Activated CD4-positive, alpha-beta T cell treated with anti-CD3 and anti-CD28 coated beads, Interleukin-2, amount 50 U/mL, for 1 hour (primary cell): Measurements from ENCODE around the gene RNF113B.

Experiments
- DNase-seq: peaks from one replicate; pipeline ENCODE4 v3.0.0-alpha.2; 2020

RNF113B gene

DNA sequence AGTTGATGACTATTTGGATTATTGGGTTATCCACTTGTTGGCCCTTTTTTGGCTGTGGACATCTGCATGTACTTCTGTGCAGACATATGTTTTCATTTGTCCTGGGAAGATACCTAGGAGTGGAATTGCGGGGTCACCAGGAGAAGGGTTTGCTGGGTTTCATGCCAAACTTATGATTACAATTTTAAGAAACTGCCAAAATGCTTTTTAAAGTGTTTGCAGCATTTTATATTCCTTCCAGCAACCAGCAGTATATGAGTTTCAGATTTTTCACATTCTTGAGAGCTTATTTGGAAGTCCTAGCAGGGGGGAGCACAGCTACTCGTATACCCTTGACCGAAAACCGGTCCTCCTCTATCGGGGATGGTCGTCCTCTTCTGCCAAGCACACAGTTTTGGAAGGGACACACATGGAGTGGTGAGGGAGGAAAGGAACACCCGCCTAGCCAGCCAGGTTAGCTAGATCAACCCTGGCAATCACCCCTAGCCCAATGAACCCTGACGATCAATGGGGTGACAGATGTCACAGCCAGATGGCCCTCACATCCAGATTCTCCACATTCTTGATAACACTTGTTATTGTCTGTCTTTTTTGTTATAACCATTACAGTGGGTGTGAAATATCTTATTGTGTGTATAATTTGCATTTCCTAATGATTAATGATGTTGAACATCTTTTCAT, 26.7 kb upstream of the RNF113B start:
- no peak for DNase-seq

DNA sequence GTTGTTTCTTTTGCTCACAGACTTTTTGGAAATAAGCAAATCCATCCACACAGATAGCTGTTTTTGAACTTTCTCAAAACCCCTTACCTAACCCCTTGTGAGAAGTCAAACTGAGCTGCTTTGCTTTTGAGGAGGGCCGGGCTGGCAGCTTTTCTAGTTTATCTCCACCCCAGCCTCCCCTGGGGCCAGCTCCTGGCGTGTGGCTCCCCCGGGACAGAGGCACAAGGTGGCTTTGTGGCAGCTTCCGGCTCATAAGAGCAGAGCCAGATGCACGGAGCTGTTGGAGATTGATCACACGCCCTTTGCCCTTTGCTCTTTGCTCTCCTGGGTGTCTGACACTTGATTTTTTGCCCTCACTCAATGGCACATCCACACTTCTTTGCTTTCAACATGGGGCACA, 24.9 kb upstream of the RNF113B start:
- no peak for DNase-seq

DNA sequence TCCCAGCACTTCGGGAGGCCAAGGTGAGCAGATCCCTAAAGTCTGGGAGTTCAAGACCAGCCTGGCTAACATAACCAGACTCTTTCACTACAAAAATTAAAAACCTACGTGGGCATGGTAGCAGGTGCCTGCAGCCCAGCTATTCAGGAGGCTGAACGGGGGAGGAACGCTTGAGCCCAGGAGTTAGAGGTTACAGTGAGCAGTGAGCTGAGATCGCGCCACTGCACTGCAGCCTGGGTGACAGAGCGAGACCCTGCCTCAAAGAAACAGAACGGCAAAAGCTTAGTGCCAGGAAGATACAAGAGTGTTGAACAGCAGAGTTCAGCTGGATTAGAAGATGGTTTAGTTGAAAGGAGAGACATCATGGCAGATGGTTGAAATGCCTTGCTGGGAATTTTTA, 24.1 kb upstream of the RNF113B start:
- no peak for DNase-seq

DNA sequence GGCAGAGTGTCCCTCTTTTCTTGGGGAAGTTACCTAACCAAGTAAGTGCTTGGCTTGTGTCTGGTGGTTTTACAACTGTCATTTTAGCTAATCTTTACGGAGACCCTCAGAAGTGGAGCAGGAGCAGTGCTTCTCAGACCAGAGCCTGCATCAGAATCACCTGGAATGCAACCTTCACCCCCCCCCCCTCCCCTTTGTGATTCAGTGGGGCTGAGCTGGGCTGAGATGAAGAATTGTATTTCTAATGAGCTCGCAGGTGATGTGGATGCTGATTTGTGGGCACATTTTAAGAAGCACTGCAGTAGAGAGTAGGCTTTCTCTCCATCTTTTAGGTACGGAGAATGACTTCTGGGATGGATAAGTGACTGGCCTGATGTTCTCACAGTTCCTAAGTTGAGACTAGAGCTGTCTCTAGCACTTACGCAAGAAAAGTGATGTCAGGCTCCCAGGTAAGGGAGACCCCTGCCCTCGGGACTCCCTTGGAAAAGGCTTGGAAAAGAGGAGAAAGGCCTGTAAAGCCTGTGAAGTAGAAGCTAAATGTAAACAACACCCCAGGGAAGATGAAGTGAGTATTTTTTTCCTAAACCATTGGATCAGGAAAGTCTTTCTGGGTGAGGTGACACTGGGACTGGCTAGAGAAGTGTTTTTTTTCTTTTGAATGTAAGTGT, 23.3 kb upstream of the RNF113B start:
- no peak for DNase-seq

DNA sequence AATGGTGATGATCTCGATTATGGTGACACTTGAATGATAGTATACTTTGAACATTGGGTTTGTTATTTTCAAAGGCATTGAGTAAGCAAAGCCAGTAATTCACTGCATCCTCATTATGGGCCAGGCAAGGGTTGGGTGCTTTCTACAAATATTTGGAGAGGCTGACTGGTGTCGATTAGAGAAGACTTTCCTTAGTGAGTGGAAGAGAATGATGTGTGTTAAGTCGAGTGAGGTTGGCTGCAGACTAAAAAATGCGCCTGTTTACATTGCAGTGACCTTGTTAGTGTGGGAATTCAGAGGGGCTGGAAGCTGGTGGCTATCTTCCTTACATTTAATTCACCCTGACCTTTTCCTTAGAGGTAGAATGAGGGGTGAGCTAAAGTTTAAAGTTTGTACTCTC, 22.4 kb upstream of the RNF113B start:
- DNase-seq: no peak

DNA sequence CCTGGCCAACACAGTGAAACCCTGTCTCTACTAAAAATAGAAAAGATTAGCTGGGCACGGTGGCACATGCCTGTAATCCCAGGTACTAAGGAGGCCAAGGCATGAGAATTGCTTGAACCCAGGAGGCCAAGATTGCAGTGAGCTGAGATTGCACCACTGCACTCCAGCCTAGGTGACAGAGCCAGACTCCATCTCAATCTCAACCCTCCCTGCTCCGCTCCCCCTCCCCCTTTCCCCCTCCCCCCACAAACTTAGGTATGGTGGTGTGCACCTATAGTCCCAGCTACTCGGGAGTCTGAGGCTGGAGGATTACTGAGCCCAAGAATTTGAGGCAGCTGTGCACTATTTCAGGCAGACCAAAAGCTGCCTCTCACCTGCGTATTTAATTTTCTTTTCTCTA, 21.6 kb upstream of the RNF113B start:
- DNase-seq: no peak

DNA sequence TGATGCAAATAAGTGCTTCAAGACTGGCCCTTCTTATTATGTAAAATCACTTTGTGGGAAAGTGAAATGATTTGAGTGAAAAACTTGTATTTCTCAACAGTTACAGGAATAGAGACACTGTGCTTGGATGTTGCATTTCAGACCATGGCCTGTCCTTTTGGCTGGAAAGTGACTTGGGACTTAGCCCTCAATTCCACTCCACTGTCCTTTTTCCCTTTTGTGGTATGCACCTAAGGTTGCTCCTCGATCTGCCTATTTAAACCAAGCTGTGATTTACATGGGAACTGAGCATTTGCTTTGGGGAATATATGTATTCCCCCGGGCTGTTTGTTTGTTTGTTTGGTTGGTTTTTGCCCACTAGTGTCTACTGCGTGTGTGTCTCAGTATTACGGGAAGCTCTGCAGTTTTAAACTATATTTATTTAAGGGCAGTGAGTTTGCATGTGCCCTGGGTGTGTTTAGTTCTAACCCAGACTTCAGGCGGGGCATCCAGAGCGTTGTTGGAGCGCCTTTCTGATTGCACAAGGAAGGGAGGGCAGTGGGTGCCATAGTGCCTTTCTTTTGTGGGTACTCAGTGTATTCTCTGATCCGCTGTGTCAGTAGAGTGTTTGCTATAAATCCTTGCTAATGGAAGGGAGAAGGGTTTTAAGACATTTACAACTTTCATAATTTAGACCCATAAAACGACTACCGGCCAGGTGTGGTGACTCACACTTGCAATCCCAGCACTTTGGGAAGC, 18.2 kb upstream of the RNF113B start:
- no peak for DNase-seq

DNA sequence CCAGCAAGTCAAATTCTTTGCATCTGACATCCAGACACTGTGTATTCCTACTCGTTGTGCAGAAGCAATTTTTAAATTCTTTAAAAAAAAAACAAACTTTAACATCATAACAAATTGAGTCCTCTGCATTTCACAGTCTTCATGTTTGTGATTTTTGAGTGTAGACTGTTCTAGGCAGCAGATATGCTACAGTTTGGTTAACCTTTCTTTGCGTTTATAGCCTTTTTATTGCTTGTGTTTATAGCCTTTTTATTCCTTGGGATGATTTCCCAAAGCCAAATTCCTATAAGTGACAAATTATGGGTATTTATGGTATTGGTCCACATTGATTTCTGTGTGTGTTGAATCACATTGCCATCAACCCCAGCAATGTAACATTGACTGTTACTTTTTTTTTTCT, 14.9 kb upstream of the RNF113B start:
- DNase-seq: no peak

DNA sequence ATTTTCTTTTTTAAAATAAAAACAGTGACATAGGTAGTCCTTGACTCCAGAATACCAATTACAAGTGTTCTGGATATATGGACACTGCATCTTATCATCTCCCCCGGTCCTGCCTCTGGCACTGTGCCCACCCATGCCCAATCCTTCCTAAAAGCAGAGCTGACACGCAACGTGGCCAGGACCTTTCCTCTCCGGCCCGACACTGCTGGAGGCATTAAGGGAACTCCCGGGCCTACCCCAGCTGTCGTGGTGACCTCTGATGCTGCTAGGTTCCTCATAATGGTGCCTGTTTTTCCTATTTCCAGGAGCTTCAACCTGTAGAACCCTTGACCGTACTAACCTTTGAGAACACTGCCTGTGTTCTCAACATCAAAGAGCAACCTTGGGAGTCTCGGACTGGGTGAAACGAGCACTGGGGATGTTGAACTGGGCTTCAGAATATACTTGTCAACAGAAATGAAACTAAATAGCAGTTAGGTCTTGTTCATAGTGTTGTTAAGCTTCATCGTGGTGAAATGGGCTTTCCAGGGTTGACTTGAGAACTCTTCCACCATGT, 13.9 kb upstream of the RNF113B start:
- no peak for DNase-seq

DNA sequence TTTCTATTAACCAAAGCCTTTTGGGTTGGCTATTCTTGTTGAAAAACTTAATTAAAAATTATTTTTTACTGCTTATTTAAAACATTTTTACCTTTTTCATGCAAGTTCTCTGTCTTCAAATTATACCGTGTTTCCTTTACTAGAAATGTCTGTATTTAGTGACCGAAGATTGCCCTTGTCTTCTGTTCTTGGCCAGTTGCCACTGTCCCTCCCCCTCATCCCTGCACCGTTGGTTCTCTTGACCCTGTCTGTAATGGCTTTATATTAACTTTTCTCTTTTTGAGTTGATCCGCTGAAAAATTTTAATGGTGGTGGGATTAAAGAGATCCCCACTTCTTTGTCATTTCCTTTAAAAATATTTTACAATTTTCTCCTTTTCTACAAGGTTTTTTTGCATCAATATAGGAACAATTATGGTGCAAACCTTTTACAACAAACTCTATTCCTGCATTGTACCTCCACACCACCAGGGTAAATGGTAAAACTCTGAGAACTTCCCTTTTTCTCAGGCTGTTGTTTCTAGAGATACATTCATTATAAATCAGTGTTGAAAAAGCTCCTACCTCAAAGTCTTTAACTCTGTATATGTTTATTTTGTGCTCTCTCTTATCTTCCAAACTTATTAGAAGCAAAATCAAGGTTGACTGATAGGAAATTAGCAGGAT, 12.9 kb upstream of the RNF113B start:
- DNase-seq: no peak

DNA sequence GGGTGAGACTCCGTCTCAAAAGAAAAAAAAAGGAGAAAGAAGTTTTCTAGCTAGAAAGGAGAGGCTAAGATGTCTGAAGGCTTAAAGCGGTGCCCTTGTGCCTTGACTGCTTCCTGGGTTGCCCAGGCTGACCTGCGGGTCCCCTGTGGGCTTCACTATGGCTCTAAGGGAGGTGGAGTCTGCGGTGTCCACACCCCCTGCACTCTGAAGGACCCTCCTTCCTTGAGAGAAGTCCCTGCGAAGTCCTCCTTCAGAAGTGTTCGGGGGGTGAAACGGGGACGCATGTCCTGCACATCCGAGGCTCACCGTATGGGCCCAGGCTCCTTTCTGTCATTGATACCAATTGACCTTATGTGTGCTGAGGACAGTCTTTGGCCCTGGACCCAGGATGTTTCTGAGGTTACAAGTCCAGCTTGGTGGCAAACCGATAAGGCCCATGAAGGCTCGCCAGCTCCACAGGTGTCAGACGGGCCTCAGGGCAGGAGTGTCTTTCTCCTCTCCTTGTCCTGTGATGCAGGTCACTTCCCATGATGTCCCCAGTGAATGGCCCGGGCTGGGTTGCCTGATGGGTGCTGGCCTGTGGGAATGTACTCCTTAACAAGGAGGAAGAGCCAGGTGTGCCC, 11.6 kb upstream of the RNF113B start:
- no peak for DNase-seq

DNA sequence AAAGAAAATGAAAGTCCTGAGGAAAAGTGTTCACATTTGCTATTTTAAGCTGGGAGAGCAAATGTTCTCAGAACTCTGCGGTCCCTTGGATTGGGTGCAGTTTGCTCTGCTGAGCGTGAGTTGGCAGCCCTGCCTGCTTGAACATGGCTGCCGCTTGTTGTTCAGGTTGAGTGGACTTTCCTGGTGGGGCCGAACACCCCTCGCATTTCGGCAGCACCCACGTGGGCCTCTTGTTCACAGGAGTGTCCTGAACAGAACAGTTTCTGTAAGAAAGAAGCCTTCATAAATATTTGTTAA, 10.8 kb upstream of the RNF113B start:
- no peak for DNase-seq

DNA sequence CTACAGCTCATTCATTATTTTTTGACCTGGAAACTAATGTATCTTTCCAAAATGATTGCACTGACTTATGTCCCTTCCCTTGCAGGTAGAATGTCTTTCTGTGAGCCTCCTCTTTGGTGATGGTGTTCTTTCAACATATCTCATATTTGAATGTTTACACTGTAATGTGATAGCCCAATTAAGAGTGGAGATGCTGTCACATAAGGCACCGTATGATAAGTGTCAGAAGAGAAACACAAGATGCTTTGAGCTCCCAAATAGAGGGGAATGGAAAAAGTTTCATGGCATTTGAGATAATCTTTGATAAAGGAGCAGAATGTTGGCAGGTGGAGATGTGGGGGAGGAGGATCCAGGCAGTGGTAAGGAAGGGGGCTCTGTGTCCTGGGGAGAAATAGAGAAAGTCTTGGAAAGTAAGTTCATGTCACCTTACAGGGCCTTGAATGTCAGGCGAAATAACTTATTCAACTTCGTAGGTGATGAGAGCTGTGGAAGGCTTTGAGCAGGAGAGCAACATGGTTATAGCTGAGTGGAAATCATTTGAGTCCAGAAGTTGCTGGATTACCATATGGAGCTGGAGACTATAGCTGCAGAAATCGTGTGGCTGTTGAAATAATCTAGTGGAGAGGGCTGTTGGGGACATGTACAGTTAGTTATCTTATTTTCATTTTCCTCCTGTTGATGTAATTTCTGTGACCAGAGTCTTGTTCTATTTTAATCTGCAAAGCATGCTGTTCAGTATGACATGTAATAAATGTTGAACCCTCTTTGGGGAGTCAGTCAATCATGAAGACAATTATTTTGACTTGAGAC, 10.3 kb upstream of the RNF113B start:
- DNase-seq: no peak

DNA sequence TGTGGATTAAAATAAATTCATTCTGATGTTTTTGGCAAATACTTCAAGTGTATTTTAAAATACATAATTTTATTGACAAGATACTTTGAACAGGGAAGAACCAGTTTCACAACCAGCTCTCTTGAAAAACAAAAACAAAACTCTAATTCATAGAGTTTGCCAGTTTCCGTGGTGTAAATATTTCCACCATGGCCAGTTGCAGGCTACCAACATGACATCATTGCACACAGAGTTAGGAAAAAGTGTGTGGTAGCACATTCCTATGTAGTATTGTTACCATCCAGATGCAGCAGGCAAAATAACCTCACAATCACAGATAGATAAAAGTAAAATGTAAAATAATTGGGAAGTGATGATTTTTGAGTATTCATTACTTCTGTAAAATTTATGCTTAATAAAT, 7.7 kb upstream of the RNF113B start:
- no peak for DNase-seq

DNA sequence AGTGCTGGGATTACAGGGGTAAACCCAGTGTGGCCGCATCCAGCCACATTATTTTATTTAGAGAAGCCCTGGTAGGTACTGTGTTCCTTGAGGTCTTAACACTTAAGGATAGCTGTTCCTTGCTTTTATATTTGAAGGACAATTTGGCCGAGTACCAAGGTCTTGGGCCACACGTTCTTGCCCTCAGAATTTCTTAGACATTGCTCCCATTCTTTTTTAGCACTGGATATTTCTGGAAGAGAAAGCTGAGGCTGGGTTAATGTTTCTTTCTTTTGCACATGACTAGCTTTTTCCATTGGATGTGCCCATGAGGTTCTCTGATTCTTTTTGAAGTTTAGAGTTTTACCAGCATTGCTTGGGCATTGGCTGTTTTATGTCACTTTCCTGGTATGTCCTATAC, 5.5 kb upstream of the RNF113B start:
- DNase-seq: no peak

DNA sequence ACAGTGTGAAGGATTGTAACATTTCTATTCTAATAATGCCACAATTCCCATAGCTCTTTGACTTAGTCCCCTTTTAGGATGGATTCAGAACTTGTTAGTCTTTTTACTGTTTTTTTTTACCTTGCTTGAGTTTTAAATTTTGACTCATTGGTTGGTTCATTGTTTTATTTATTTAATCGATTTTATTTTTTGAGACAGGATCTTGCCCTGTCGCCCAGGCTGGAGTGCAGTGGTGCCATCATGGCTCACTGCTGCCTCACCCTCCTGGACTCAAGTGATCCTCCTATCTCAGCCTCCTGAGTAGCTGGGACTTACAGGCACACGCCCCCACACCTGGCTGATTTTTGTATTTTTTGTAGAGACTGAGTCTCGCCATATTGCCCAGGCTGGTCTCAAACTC, 5.1 kb upstream of the RNF113B start:
- DNase-seq: no peak

DNA sequence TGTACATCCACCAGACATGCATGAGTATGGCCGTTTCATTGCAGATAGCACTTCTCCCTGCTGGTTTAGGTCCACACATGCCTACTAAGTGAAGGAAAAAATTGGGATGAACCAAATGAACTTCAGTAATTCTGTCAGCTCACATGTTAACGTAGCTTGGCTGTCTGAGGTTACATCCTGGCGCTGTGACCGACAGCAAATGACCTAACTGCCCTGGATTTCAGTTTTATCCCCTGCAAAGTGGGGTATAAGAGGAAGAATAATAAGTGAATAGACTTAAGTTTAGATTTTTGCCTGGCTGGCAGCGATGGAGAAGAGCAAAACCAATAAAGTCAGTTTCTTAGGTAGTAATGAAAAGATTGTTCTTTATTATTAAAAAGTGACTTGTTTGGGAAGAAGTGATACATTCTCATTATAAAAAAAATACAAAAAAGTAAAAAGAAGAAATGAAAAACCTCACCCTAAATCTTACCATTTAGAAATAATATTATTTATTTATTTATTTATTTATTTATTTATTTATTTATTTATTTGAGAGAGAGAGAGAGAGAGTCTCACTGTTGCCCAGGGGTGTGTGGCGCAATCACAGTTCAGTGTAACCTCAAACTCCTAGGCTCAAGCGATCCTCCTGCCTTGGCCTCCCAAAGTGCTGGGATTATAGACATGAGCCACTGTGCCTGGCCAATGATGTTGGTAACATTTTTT, 4.2 kb upstream of the RNF113B start:
- DNase-seq: no peak

DNA sequence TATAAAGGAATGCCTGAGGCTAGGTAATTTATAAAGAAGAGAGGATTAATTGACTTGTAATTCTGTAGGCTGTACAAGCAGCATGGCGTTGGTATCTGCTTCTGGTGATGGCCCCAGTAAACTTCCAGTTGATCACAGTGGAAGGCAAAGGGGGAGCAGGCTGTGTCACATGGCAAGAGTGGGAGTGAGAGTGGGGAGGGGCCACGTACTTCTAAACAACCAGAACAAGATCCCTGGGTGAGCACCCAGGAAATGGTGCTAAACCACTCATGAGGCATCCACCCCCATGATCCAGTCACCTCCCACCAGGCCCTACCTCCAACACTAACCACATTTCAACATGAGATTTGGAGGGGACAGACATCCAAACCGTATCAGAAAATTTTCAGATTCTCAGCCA, 3.0 kb upstream of the RNF113B start:
- no peak for DNase-seq

DNA sequence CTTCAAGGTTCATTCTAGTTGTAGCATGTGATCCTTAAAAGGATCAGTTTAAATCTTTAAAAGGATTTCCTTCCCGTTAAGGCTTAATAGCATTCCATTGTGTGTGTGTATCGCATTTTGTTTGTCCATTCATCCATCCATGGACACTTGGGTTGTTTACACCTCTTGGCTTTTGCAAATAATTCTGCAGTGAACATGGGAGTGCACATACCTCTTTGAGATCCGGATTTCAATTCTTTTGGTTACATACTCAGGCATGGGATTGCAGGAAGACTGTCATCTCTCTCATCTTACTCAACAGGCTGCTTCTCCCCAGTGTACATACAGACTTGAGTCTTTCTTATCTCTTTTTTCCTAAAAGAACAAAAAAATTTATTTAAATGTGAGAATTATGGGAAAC, 1.2 kb downstream of the RNF113B start:
- DNase-seq: no peak

DNA sequence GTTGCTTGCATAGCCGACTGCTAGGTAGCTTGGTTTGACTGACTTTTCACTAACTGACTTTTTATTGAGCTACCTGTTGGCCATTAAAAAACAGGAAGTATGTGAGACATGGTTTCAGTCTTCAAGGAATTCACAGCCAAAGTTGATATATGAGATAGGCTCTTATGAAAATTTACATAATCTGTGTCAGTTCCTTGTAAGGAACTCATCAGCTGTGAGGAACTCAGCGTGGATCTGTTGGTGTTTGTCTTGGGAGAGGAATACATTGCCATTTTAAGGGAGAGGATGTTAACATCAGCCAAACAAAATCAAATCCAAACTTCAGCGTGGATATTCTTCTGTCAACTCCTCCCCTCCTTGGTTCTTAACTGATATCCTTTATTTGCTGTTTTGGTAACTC, 2.0 kb downstream of the RNF113B start:
- DNase-seq: no peak

DNA sequence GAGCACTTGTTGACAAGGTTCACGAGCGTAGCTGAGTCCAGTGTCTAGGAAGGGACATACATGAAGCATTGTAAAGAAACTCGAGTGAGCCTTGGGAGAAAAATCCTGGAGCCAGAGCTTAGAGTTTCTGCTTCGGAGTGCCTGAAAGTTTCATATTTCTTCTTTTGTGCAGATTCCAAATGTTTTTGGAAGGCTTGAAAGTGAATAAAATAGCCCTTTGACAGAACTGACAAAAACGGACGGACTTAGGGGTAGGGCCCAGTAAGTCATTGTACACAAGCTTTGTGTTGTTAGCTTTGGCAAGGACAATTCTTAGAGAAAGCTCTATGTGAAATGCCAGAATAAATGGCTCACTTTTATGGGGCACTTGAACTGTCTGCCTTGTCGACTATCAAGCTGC, 2.8 kb downstream of the RNF113B start:
- DNase-seq: no peak
